Naive B cell (primary cell): ENCODE data around the gene KDR. TPM values are rescaled to one million over a fixed set of nuclear protein-coding genes. Genes with fewer than 3 reads are reported as not detected.

Experiments used
- ATAC-seq, 2 donors: fragments of 150-1000 bp; cut with Tn5 transposase; 2 replicates each; pipeline ENCODE4 v1.10.0; 2021; ENCODE audit warnings: low read depth in 2 of 2, mild to moderate bottlenecking in 2 of 2, moderate library complexity in 2 of 2
- DNase-seq: peaks from one replicate; pipeline ENCODE4 v3.0.0; 2022
- H3K27ac Mint-ChIP-seq, 6 donors: one replicate each; pipeline ENCODE4 v1.8.0; 2020 to 2022; ENCODE audit warnings: mild to moderate bottlenecking in 6 of 6, mixed read lengths in 6 of 6, moderate library complexity in 5 of 6, inconsistent platforms in 2 of 6
- H3K27me3 Mint-ChIP-seq, 3 donors: one replicate each; pipeline ENCODE4 v1.8.0; 2021 to 2022; ENCODE audit warnings: mixed read lengths in 3 of 3, mild to moderate bottlenecking in 1 of 3
- H3K36me3 Mint-ChIP-seq, 2 donors: one replicate each; pipeline ENCODE4 v1.8.0; 2020 to 2022; ENCODE audit warnings: mixed read lengths in 2 of 2, inconsistent platforms in 1 of 2, mild to moderate bottlenecking in 1 of 2
- H3K4me1 Mint-ChIP-seq, 3 donors: one replicate each; pipeline ENCODE4 v1.8.0; 2020 to 2022; ENCODE audit warnings: mixed read lengths in 3 of 3, inconsistent platforms in 1 of 3, mild to moderate bottlenecking in 1 of 3, moderate library complexity in 1 of 3
- H3K4me3 Mint-ChIP-seq, 8 donors: one replicate each; pipeline ENCODE4 v1.8.0; 2020 to 2022; ENCODE audit warnings: mild to moderate bottlenecking in 8 of 8, mixed read lengths in 8 of 8, moderate library complexity in 8 of 8, inconsistent platforms in 2 of 8
- H3K9me3 Mint-ChIP-seq, 7 donors: one replicate each; pipeline ENCODE4 v1.8.0; 2020 to 2022; ENCODE audit warnings: mixed read lengths in 7 of 7, mild to moderate bottlenecking in 5 of 7, inconsistent platforms in 2 of 7, moderate library complexity in 1 of 7
- polyA plus RNA-seq, 6 donors: library from polyadenylated mRNA; unstranded; fragments of 300-500 nt; fragmentation: Illumina TruSeq; gene quantifications; one replicate each; pipeline ENCODE4 v1.2.3, GENCODE V29; 2021; ENCODE audit warnings: low read depth in 6 of 6

KDR gene
- polyA plus RNA-seq, 6 donors from 2014 or later, result not detected

DNA sequence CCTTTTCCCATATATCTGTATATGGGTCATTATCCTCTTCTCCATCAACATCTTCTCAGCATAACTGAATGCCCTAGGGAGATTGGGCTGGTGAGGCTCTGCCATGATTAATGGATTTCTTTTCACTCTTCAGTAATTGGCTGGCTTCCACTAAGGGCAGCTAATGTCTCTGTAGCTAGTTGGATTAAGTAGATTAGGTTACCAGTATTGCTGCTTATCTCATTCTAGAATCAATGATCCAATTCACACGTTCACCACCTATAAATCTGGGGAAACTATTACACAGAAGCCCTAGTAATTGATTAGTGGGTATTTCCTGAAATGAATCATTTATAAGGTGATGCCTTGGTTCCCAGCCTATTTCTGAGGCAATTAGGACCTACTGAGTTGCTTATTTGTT lies 94.8 kb downstream of the KDR start:
- Mint-ChIP-seq H3K27ac (no peak overlapping the region), H3K4me3 (no peak overlapping the region), H3K36me3 (no peaks in the 10 kb centered on the region), H3K27me3 (peaks cover 0 to 16% (median 13%) of the 10 kb centered on the region in 3 donors), H3K9me3 (peaks cover 0 to 2% (median 0%) of the 10 kb centered on the region in 7 donors), H3K4me1 (no peaks in the 10 kb centered on the region)
- ATAC-seq (no peak), DNase-seq (no peak)

DNA sequence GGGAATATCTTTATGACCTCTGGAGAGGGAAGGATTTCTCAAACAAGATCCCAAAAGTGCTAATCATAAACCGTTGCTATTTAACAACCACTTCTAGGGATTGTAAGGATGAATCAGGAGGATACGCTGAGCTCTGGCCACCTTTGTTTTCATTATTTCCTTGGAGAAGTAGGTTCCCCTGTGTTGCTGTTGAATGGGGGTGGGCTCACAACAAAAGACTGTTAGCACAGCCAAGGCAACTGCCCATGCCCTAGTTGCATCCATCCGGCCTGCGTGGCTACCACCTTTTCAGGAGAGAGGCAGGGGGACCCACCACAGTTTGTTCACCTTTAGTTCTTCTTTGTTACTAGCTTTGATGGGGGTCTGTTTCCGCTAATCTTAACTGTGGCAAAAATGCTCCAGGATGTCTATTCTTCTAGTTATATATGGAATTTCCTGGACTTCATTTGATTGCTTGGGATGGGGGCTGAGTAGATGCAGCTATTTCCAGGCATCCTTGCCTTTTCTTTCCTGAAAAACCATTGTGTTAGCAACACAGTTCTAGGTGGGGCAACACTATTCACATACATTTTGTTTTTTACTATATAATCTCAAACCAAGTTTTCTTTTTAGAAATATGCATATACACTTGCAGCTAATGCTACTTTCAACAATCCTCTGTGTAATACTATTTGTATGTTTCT lies 95.4 kb downstream of the KDR start:
- H3K4me3 Mint-ChIP-seq, result no peak overlapping the region
- no peak for DNase-seq
- no peaks in the 10 kb centered on the region for H3K36me3 Mint-ChIP-seq
- H3K9me3 Mint-ChIP-seq, result peaks cover 0 to 2% (median 0%) of the 10 kb centered on the region in 7 donors
- H3K27me3 Mint-ChIP-seq, result peaks cover 0 to 11% (median 9%) of the 10 kb centered on the region in 3 donors
- H3K4me1 Mint-ChIP-seq, result no peaks in the 10 kb centered on the region
- no peak overlapping the region for H3K27ac Mint-ChIP-seq
- no peak for ATAC-seq

DNA sequence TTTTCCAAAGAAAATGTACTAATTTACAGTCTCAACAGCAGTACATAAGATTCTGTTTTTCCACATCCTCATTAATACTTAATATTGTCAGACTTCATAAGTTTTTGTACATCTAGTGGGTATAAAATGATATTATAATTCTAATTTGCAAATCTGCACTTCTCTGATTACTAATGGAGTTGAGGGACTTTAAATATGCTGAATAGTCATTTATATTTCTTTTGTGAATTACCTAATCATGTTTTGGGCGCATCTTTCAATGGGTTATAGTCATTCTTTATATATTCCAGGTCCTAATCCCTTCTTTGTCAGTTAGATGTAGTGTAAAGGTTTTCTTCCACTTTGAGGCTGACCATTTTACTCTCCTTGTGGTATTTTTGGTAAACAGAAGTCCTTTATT lies 96.1 kb downstream of the KDR start:
- no peak for DNase-seq
- H3K36me3 Mint-ChIP-seq, result no peaks in the 10 kb centered on the region
- no peak overlapping the region for H3K27ac Mint-ChIP-seq
- no peaks in the 10 kb centered on the region for H3K4me1 Mint-ChIP-seq
- peaks cover 0 to 11% (median 7%) of the 10 kb centered on the region in 3 donors for H3K27me3 Mint-ChIP-seq
- no peak for ATAC-seq
- H3K4me3 Mint-ChIP-seq, result no peak overlapping the region
- peaks cover 0 to 2% (median 0%) of the 10 kb centered on the region in 7 donors for H3K9me3 Mint-ChIP-seq

Other genes with a start within 250 kb of the KDR start
- 1 to 10 TPM; 3.9 to 9.6 (median 5.5) TPM for gene SRD5A3, start 220.6 kb upstream of the KDR start, polyA plus RNA-seq